OCI-LY7 (cell line): Measurements from ENCODE around the gene BRD7. TPM values are rescaled to one million over a fixed set of nuclear protein-coding genes. Genes with fewer than 3 reads are reported as not detected.

Experiments used
- BruUV-seq: library from RNA; stranded (reverse); fragments of 400-500 nt; replicated peaks from 2 replicates; lab custom pipeline; 2021; lab: Mats Ljungman, UMichigan
- CTCF ChIA-PET: fragments of 300-600 bp; sonication (Branson Sonifier 250); formaldehyde crosslinking; loops from one replicate; lab custom pipeline; 2022; ENCODE audit warnings: antibody characterized with exemption; ENCODE audit not compliant: unreplicated experiment; lab: Charles Lee
- POLR2A ChIA-PET: fragments of 300-600 bp; sonication (Branson Sonifier 250); formaldehyde crosslinking; loops from one replicate; lab custom pipeline; 2022; ENCODE audit warnings: antibody characterized with exemption; lab: Charles Lee
- DNase-seq: peaks from one replicate; pipeline ENCODE4 v3.0.0-alpha.2; 2015; ENCODE audit warnings: low spot score
- H2AFZ ChIP-seq: fragments of 200-600 bp; sonication (generic), shearing (Covaris generic); 2 replicates; pipeline ENCODE4 v1.6.1; 2014; ENCODE audit warnings: mild to moderate bottlenecking, antibody characterized with exemption, low read length, moderate library complexity
- H3K27ac ChIP-seq: fragments of 200-600 bp; sonication (generic); 2 replicates; pipeline ENCODE4 v1.5.1; 2014; ENCODE audit warnings: mixed run types, low read depth, mild to moderate bottlenecking, moderate library complexity, low read length, inconsistent platforms; ENCODE audit not compliant: poor library complexity, severe bottlenecking
- H3K36me3 ChIP-seq: fragments of 200-600 bp; sonication (generic); 2 replicates; pipeline ENCODE4 v1.6.1; 2014; ENCODE audit warnings: mild to moderate bottlenecking, antibody characterized with exemption, low read length, moderate library complexity, mixed read lengths; ENCODE audit not compliant: insufficient read depth
- H3K4me1 ChIP-seq: fragments of 200-600 bp; sonication (generic); 2 replicates; pipeline ENCODE4 v1.5.1; 2014; ENCODE audit warnings: mild to moderate bottlenecking, low read length; ENCODE audit not compliant: insufficient read depth, poor library complexity, severe bottlenecking
- H3K4me2 ChIP-seq: fragments of 200-600 bp; sonication (generic); 2 replicates; pipeline ENCODE4 v1.6.1; 2014; ENCODE audit warnings: mild to moderate bottlenecking, low read length
- H3K4me3 ChIP-seq: fragments of 200-600 bp; sonication (generic); 2 replicates; pipeline ENCODE4 v1.5.1; 2014; ENCODE audit warnings: mild to moderate bottlenecking, low read depth, low read length; ENCODE audit not compliant: poor library complexity, severe bottlenecking
- H3K79me2 ChIP-seq: fragments of 200-600 bp; sonication (generic); 2 replicates; pipeline ENCODE4 v1.6.1; 2016; ENCODE audit warnings: low read depth, mild to moderate bottlenecking, low read length, moderate library complexity, mixed read lengths; ENCODE audit not compliant: insufficient read depth
- H3K9me2 ChIP-seq: fragments of 200-600 bp; sonication (generic); 2 replicates; pipeline ENCODE4 v1.6.1; 2016; ENCODE audit warnings: mild to moderate bottlenecking, low read length, mixed read lengths; ENCODE audit not compliant: insufficient read depth
- H3K9me3 ChIP-seq: fragments of 200-600 bp; sonication (generic); 2 replicates; pipeline ENCODE4 v1.6.1; 2014; ENCODE audit warnings: mild to moderate bottlenecking, mixed run types, low read length, mixed read lengths
- H4K20me1 ChIP-seq: fragments of 200-600 bp; sonication (generic); 2 replicates; pipeline ENCODE4 v1.6.1; 2014; ENCODE audit warnings: mild to moderate bottlenecking, antibody characterized with exemption, low read length, moderate library complexity, mixed read lengths; ENCODE audit not compliant: insufficient read depth
- EZH2phosphoT487 ChIP-seq: fragments of 200-600 bp; sonication (generic); IDR thresholded peaks from 2 replicates; pipeline ENCODE4 v1.6.1; 2018; ENCODE audit warnings: low read depth, borderline replicate concordance, mild to moderate bottlenecking, mixed run types, antibody characterized with exemption, low read length, moderate library complexity, mixed read lengths
- intact Hi-C: fragments of 100-400 bp; cut with micrococcal nuclease; formaldehyde crosslinking; loops from one replicate; pipeline ENCODE4 v1.10.0; 2022; ENCODE audit not compliant: unreplicated experiment
- total RNA-seq, 2 experiments: library from RNA; depleted of rRNA in 1 of 2; stranded (reverse); fragments of >200 nt in 1 of 2; shearing (Covaris generic) in 1 of 2; gene quantifications; 2 replicates each; pipeline ENCODE4 v1.2.3, GENCODE V29; 2014 to 2022
- TF ChIP-seq, protein P1 (sequence below): fragments of 200-600 bp; sonication (generic); conservative IDR thresholded peaks from 2 replicates; pipeline ENCODE4 v1.5.1; 2014; ENCODE audit warnings: mild to moderate bottlenecking, antibody characterized with exemption, low read length, moderate library complexity, mixed read lengths

BRD7 gene
- total RNA-seq, 2 experiments from 2014 or later = 78.5 to 105 TPM

DNA sequence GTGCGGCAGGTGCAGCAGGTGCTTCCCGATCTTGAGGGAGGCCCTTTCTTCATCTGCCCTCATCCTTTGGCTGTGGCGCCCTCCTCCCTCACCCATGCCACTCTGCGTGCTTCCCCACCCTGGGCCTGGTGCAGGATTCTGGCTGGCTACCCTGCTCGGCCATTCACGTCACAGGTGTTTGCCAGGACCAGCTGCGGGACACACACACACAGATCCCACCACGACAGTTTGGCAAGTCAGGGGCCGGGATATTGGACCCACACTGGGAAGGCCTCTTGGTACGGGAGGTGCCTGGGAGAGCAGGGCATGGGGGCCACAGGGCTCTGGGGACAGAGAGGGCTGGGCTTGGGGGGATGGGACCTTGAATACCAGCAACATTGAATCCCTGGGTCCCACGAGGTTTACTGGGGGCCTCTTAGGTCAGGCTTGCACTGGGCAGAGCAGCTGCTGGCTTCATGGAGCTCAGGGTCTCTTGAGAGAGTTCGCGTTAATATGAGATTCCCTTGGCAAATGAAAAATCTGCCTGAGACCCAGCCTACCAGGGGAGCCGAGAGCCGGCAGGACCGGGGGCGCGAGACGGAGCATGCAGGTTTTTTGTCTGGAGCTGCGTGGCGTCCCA is 87.3 kb downstream of the BRD7 start:
- BruUV-seq = no TSS peak
- ChIA-PET CTCF (interaction anchor here (0.8 to 1.8 kb wide), 2 partner anchors 9 to 17 kb away, joined by 4 read pairs; no protein-coding TSS in a partner anchor), POLR2A (interaction anchor here (1.1 to 2.3 kb wide), 4 partner anchors 8 to 85 kb away, joined by 3 to 12 read pairs (median 7); no protein-coding TSS in a partner anchor)

DNA sequence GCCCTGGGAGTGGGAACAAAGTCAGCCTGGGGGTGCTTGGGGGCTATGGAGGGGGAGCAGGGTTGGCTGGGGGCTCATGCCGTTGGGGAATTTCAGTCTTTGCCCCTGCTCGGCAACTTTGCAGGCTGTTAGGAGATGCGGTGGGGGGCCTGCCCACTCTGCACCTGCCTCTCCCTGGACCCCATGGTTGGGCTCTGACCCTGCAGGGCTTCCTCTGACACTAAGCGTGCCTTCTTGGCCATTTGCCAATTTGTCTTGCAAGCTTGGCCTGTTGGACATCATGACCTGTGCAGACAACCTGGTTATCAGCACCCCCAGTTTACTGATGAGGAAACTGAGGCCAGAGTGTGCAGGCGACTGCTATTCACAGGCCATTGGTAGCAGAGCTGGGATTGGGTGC is 87.9 kb downstream of the BRD7 start:
- peaks cover 87% of the 10 kb centered on the region for H3K79me2 ChIP-seq
- peak overlapping the region; percentile 85 for H3K27ac ChIP-seq
- H4K20me1 ChIP-seq = peaks cover 5% of the 10 kb centered on the region; the same call in 1 of the 2 replicates

More for the DNA sequence above, 87.3 kb downstream of the BRD7 start:
- no peak for TF ChIP-seq EZH2phosphoT487
- TF ChIP-seq, protein P1, sequence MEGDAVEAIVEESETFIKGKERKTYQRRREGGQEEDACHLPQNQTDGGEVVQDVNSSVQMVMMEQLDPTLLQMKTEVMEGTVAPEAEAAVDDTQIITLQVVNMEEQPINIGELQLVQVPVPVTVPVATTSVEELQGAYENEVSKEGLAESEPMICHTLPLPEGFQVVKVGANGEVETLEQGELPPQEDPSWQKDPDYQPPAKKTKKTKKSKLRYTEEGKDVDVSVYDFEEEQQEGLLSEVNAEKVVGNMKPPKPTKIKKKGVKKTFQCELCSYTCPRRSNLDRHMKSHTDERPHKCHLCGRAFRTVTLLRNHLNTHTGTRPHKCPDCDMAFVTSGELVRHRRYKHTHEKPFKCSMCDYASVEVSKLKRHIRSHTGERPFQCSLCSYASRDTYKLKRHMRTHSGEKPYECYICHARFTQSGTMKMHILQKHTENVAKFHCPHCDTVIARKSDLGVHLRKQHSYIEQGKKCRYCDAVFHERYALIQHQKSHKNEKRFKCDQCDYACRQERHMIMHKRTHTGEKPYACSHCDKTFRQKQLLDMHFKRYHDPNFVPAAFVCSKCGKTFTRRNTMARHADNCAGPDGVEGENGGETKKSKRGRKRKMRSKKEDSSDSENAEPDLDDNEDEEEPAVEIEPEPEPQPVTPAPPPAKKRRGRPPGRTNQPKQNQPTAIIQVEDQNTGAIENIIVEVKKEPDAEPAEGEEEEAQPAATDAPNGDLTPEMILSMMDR = no peak
- peak overlapping the region; percentile 87 for H3K4me2 ChIP-seq
- H3K9me2 ChIP-seq = no peaks in the 10 kb centered on the region
- no peaks in the 10 kb centered on the region; the same call in 1 of the 2 replicates for H3K9me3 ChIP-seq
- H3K4me1 ChIP-seq = peaks cover 78% of the 10 kb centered on the region
- peaks cover 5% of the 10 kb centered on the region; the same call in 1 of the 2 replicates for H4K20me1 ChIP-seq
- peaks cover 28% of the 10 kb centered on the region for H3K36me3 ChIP-seq
- 0 out of 2 replicates have a peak overlapping the region, but pooled peaks have one; percentile 1 for H2AFZ ChIP-seq
- intact Hi-C loops = loop anchor here (1.0 kb wide), 1 partner anchor 16 kb away; no protein-coding TSS in a partner anchor
- peak overlapping the region; percentile 85 for H3K27ac ChIP-seq
- peak; percentile 20 for DNase-seq
- H3K4me3 ChIP-seq = peak overlapping the region; percentile 55
- H3K79me2 ChIP-seq = peaks cover 84% of the 10 kb centered on the region

More for the DNA sequence above, 87.9 kb downstream of the BRD7 start:
- peaks cover 23% of the 10 kb centered on the region for H3K36me3 ChIP-seq
- peak overlapping the region; percentile 87 for H3K4me2 ChIP-seq
- no TSS peak for BruUV-seq
- no peak overlapping the region for H2AFZ ChIP-seq
- peaks cover 83% of the 10 kb centered on the region for H3K4me1 ChIP-seq
- no peaks in the 10 kb centered on the region for H3K9me2 ChIP-seq
- TF ChIP-seq, protein P1 = no peak
- TF ChIP-seq EZH2phosphoT487 = no peak
- peak overlapping the region; percentile 55 for H3K4me3 ChIP-seq
- intact Hi-C loops = no loop called here
- ChIA-PET CTCF (no interaction called here), POLR2A (interaction anchor here (1.5 to 3.2 kb wide), 2 partner anchors 13 to 38 kb away, joined by 3 to 15 read pairs; no protein-coding TSS in a partner anchor)
- no peaks in the 10 kb centered on the region; the same call in 1 of the 2 replicates for H3K9me3 ChIP-seq
- peak; percentile 47 for DNase-seq
